Lung (tissue), 16 donors: ENCODE results near the gene PRDM1. TPM values are rescaled to one million over a fixed set of nuclear protein-coding genes. Genes with fewer than 3 reads are reported as not detected.
A peak's percentile ranks its signal among the peaks of the same experiment; 100 is the strongest.

Source experiments
- ATAC-seq: fragments of 200-7000 bp; cut with Tn5 transposase; one replicate; pipeline ENCODE4 v1.9.1; 2020; ENCODE audit warnings: moderate number of reproducible peaks; ENCODE audit not compliant: insufficient read depth, low FRiP score
- DNase-seq, 3 donors: peaks; one replicate each; pipeline ENCODE4 v3.0.0-alpha.2; 2013 to 2017
- H3K27ac ChIP-seq, 2 donors: one replicate each; pipeline ENCODE4 v1.5.1; 2013; ENCODE audit warnings: mild to moderate bottlenecking in 2 of 2, moderate library complexity in 2 of 2, control low read depth in 1 of 2, inconsistent platforms in 1 of 2, low read depth in 1 of 2, low read length in 1 of 2
- H3K27me3 ChIP-seq, 3 donors: one replicate each; pipeline ENCODE4 v1.5.1; 2013; ENCODE audit warnings: low read length in 2 of 3; ENCODE audit not compliant: control insufficient read depth in 3 of 3, insufficient read depth in 3 of 3
- H3K36me3 ChIP-seq, 4 donors: one replicate each; pipeline ENCODE4 v1.5.1; 2013; ENCODE audit warnings: low read length in 4 of 4, mild to moderate bottlenecking in 1 of 4, moderate library complexity in 1 of 4; ENCODE audit not compliant: control insufficient read depth in 4 of 4, insufficient read depth in 4 of 4
- H3K4me1 ChIP-seq, 5 donors: one replicate each; pipeline ENCODE4 v1.5.1; 2013; ENCODE audit warnings: low read length in 5 of 5, mild to moderate bottlenecking in 2 of 5, moderate library complexity in 1 of 5; ENCODE audit not compliant: control insufficient read depth in 5 of 5, insufficient read depth in 5 of 5
- H3K4me3 ChIP-seq: one replicate; pipeline ENCODE4 v1.5.1; 2013; ENCODE audit warnings: mild to moderate bottlenecking, control low read depth, moderate library complexity
- H3K9ac ChIP-seq, 2 donors: one replicate each; pipeline ENCODE4 v1.5.1; 2013; ENCODE audit warnings: low read length in 2 of 2, control low read depth in 1 of 2; ENCODE audit not compliant: insufficient read depth in 1 of 2
- H3K9me3 ChIP-seq, 4 donors: one replicate each; pipeline ENCODE4 v1.5.1; 2013; ENCODE audit warnings: low read length in 3 of 4, mild to moderate bottlenecking in 1 of 4, moderate library complexity in 1 of 4; ENCODE audit not compliant: control insufficient read depth in 4 of 4, insufficient read depth in 3 of 4
- WGBS, 2 donors: extraction: QIAGEN DNeasy Blood & Tissue Kit; methylation state at CpG; one replicate each; pipeline ENCODE4 v1.1.7; 2013; 5-methylcytosine and 5-hydroxymethylcytosine counted together
- long read RNA-seq, 5 donors: transcript quantifications; one replicate each; lab custom pipeline, GENCODE V29; 2026
- polyA plus RNA-seq, 2 donors: library from polyadenylated mRNA; stranded (reverse); fragments of 200-250 nt; gene quantifications; one replicate each; pipeline ENCODE4 v1.2.1, GENCODE V29; 2013
- total RNA-seq, 2 donors: library from RNA; depleted of rRNA in 1 of 2; stranded (reverse); fragments of >200 nt in 1 of 2; gene quantifications; one replicate each; pipeline ENCODE4 v1.2.1, GENCODE V29; 2014 to 2021
- TF ChIP-seq, protein P1 (sequence below): IDR thresholded peaks from 2 replicates; pipeline ENCODE4 v1.5.1; 2012; ENCODE audit warnings: mild to moderate bottlenecking; ENCODE audit errors: control extremely low read depth, extremely low read depth
- donor health status: control.
- donor health status: control.
- donor health status: Bipolar disorder and iron deficiency.
- donor health status: healthy.
- donor health status: DM: yes; HTN: yes; CAD: no.

Gene PRDM1
- total RNA-seq = 10 to 100 TPM in 1 of 2 donors, 1 to 10 TPM in 1; 9.5 to 12.4 TPM
- 1 to 10 TPM; 2.3 to 8.1 TPM for polyA plus RNA-seq
- long read RNA-seq, donor 1 = 0 reads
- long read RNA-seq, donor 2 = 0 reads
- long read RNA-seq, donor 3 = 0 reads
- long read RNA-seq, donor 4 = 0 reads
- long read RNA-seq, donor 5 = 0 reads

DNA sequence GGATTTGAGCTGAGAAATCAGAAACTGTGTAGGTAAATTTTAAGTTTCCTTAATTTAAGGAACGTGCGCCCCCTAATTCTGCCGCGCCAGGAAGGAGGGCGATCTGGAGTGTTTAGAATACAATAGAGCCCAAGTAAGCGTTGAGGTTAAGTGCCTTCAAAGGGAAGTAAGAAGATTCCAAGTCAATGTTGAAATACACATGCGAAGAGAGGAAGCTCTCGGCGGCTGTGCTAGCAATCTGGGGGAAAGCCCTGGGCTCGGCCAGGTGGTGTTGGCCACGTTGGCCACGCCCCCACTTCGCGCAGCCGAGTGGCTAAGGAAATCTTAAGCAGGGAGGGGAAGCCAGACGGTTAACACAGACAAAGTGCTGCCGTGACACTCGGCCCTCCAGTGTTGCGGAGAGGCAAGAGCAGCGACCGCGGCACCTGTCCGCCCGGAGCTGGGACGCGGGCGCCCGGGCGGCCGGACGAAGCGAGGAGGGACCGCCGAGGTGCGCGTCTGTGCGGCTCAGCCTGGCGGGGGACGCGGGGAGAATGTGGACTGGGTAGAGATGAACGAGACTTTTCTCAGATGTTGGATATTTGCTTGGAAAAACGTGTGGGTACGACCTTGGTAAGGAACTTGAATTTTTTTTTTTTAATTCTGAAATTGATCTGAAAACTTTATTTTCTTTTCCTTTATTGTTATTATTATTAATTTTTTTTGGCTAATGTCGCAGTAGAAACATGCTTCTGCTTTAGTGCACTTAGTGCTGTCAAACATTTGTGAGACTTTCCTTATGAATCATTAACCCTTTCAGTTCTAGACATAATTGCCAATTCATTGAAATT lies at the start of gene PRDM1:
Gene PRDM1, plus strand, starts transcription at position 353 of the 830 bp plus-strand sequence. Its CDS starts 218 bp downstream, at position 571.
- WGBS, 2 donors = 0 to 1% methylated on average over 44 of the region's 44 CpGs
- peak within 1 kb of the TSS; percentile 66 to 78 for H3K27ac ChIP-seq
- H3K9me3 ChIP-seq = no peaks in the 10 kb centered on the region
- peaks cover 0 to 61% (median 42%) of the 10 kb centered on the region in 3 donors for H3K27me3 ChIP-seq
- peak; percentile 75 for ATAC-seq
- TF ChIP-seq, protein P1, sequence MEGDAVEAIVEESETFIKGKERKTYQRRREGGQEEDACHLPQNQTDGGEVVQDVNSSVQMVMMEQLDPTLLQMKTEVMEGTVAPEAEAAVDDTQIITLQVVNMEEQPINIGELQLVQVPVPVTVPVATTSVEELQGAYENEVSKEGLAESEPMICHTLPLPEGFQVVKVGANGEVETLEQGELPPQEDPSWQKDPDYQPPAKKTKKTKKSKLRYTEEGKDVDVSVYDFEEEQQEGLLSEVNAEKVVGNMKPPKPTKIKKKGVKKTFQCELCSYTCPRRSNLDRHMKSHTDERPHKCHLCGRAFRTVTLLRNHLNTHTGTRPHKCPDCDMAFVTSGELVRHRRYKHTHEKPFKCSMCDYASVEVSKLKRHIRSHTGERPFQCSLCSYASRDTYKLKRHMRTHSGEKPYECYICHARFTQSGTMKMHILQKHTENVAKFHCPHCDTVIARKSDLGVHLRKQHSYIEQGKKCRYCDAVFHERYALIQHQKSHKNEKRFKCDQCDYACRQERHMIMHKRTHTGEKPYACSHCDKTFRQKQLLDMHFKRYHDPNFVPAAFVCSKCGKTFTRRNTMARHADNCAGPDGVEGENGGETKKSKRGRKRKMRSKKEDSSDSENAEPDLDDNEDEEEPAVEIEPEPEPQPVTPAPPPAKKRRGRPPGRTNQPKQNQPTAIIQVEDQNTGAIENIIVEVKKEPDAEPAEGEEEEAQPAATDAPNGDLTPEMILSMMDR = no peak
- no peak within 1 kb of the TSS for H3K9ac ChIP-seq
- H3K4me1 ChIP-seq = peaks cover 0 to 23% (median 11%) of the 10 kb centered on the region in 5 donors
- H3K4me3 ChIP-seq = peak within 1 kb of the TSS; percentile 52
- peak; percentile 60 to 76 (median 66) for DNase-seq
- H3K36me3 ChIP-seq = no peaks in the 10 kb centered on the region

DNA sequence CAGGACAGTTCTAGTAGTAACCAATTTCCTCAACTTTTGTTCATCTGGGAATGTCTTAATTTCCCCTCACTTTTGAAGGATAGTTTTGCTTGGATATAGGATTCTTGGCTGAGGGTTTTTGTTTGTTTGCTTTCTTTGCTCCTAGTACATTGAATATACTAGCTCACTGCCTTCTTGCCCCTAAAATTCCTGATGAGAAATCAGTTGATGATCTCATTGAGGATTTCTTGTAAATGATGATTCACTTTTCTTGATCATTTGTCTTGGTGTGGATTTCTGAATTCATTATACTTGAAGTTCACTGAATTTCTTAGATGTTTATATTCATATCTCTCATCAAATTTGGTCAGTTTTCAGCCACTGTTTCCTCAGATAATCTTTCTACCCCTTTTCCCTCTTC lies 49.1 kb upstream of the PRDM1 start:
- ATAC-seq (no peak), DNase-seq (no peak)
- no peaks in the 10 kb centered on the region for H3K36me3 ChIP-seq
- peaks cover 0 to 7% (median 2%) of the 10 kb centered on the region in 4 donors for H3K9me3 ChIP-seq
- no peak overlapping the region for H3K27ac ChIP-seq
- H3K4me3 ChIP-seq = no peak overlapping the region
- TF ChIP-seq, protein P1 = no peak
- H3K9ac ChIP-seq = no peak overlapping the region
- peaks cover 0 to 5% (median 0%) of the 10 kb centered on the region in 3 donors for H3K27me3 ChIP-seq
- H3K4me1 ChIP-seq = no peaks in the 10 kb centered on the region

DNA sequence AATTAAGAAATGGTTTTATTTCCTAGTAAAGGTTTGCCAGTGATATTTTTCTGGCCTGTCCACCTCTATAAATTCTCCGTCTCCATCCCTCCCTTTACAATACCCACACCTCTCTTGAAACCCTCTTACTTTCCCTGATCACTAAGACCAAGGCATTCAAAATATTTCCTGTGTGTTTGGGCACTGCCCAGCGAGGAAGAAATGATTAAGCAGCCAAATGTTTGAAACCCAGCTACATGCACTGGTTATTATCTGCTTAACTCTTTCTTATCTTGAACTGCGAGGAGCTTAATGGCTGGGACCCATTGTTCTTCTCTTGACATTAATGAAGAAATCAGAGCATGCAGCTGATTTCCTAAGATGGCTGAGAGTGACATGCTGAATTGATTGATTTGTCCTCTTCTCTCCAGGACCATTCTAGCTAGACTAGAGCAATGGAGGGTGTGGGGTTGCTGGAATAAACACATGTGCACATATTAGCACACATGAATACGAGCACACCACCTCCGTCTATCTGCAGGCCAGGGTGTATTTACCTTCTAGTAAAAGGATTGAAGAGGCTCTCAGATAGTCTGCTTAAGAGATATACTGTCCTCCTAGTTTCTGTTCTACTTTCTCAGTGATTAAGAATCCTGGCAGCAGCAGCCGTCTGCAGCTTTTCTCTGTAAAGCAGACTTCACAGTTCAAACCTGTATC lies 46.1 kb upstream of the PRDM1 start:
- no peak for ATAC-seq
- Histone ChIP-seq H3K36me3 (no peaks in the 10 kb centered on the region), H3K27ac (no peak overlapping the region), H3K27me3 (peaks cover 0 to 9% (median 0%) of the 10 kb centered on the region in 3 donors), H3K4me3 (no peak overlapping the region), H3K9me3 (peaks cover 0 to 7% (median 2%) of the 10 kb centered on the region in 4 donors), H3K9ac (no peak overlapping the region), H3K4me1 (no peaks in the 10 kb centered on the region)
- DNase-seq = no peak
- TF ChIP-seq, protein P1 = no peak
- WGBS, 2 donors = 67 to 74% methylated on average over 6 of the region's 6 CpGs
